Stimulated activated CD4-positive, alpha-beta T cell treated with anti-CD3 and anti-CD28 coated beads, Interleukin-12 subunit alpha, Interleukin-12 subunit beta, amount 100 ng/mL, for 4 hours (primary cell): ENCODE data around the gene FBXO33.

ENCODE experiments used
- DNase-seq: peaks from one replicate; pipeline ENCODE4 v3.0.0-alpha.2; 2020

Gene FBXO33

DNA sequence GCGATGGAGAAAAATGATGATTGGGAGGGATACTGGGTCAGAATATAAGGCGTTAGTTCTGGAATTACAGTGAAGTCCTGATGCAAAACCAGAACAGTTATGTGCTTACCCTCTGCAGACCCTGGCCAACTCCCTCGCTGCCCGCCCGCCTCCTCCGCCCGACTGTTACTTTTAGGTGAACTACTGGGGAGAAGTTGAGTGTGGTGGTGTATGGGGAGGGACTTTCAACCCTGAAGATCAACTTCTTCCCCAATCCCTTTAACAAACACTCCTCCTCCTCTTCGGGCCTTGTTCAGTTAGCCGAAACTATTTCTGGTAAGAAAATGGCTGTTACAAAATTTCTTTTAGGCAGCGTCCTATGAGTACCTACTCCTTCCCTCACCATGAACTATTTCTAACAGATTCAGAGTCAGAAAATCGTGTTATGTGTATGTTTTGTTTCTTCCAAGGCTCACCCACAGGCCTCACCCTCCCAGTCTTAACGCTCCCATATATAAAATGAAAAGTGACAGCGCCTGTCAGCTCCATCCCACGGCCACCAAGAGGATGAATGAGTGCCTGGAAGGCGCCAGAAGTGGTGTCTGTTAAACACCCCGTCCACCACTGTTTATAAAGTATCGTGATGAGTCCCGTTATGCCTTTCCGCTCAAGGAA, 1.3 kb downstream of the FBXO33 start:
- no peak for DNase-seq

DNA sequence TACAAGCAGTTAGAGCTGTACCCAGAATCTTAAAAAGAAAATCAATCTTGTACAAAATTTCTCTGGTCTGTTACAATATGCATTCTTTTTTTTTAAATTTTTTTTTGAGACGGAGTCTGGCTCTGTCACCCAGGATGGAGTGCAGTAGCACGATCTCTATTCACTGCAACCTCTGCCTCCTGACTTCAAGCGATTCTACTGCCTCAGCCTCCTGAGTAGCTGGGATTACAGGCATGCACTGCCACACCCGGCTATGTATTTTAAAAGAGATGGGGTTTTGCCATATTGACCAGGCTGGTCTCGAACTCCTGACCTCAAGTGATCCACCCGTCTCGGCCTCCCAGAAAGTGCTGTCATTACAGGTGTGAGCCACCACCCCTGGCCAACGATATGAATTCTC, 4.1 kb downstream of the FBXO33 start:
- no peak for DNase-seq

DNA sequence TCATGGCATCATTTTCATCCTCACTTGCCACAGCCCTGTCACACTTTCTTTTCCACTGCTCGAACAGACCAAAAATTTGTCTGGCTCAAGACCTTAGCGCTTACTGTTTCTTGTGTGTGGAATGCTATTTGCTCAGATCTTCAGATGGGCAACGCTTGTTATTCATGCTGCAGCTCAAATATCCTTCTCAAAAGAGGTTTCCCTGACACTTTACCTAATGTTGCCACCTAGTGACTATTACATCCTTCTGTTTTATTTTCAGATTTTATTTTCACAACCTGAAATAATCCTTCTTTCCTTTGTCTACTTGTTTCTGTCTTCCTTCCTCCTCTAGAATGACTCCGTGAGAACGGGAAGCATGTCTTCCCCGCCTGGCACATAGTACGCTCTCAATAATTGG, 5.6 kb downstream of the FBXO33 start:
- DNase-seq: no peak

DNA sequence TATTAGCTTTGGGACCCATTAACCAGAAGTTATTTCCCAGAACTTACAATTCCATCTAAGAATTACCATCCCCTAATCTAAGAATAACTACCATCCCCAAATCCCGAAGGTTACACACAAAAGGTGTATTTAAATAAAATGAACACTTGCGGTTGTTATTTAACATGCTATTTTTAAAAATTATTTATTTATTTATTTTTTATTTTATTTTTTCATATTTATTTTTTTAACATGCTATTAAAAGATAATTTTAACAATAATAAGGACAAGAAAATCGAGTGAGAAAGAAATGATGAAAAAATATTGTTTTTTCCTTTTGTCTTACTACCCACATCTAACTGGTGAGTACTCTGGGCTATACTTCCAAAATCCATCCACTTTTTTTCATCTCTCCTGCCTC, 6.3 kb downstream of the FBXO33 start:
- DNase-seq: no peak

DNA sequence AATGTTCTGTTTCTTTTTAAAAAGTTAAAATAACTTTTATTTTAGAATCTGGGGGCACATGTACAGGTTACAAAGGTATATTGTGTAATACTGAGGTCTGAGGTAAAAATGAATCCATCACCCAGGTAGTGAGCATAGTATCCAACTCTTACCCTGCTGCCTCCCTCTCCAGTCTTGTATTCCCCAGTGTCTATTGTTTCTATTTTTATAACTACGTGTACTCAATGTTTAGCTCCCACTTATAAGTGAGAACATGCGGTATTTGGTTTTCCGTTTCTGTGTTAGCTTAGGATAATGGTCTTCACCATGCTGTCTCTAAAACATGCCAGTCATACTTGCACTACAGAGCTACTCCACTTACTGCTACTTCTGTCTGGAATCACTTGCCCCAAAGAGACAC, 8.4 kb downstream of the FBXO33 start:
- no peak for DNase-seq

DNA sequence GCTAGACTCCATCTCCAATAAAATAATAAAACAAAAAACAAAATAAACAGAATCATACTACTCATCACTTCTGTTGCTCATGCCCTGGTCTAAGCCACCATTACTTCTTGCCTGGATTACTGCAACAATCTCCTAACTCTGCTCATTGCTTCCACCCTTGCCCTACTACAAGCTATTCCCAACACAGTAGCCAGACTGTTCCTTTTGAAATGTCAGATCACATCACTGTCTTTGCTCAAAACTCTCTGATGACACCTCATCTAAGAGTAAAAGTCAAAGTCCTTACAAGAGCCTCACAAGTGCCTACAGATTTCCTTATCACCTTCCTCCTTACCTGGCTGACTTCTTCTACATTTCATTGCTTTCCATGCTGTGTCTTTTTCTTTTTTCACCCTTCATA, 10.0 kb downstream of the FBXO33 start:
- DNase-seq: no peak

DNA sequence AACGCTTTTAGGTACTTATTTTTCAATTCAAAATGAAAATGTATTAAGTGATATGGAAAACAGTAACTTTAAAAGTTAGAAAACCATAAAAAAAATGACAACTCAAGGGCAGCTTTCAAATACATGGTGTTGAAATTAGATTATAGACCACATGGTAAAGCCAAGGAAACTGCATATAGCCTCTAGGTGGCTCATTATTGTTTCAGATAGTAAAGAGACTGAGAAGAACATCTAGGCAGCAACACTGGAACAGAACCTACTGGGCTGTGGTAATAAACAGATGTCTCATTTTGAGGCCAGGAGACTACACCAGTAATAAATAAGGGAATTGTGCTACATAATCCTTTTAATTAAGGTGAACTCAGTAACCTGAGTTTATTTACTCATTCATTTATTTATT, 13.0 kb downstream of the FBXO33 start:
- no peak for DNase-seq

DNA sequence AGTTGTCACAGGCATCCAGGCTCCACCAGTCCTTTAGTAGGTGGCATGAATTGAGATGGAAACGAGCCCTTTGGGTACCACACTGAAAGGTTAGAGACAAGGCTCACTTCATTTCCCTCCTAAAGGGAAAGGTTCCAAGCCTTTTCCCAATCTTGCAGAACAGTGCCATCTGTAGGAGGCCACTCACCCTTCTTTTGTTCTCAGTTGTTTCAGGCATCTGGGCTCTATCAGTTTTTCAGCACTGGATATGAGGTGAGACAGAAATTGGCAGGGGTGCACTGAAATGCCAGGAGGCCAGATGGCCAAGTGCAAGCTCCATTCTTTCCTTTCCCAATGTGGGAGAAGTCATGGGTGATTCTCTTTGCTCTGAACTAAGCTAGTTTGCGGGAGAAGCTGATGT, 15.2 kb downstream of the FBXO33 start:
- DNase-seq: no peak

DNA sequence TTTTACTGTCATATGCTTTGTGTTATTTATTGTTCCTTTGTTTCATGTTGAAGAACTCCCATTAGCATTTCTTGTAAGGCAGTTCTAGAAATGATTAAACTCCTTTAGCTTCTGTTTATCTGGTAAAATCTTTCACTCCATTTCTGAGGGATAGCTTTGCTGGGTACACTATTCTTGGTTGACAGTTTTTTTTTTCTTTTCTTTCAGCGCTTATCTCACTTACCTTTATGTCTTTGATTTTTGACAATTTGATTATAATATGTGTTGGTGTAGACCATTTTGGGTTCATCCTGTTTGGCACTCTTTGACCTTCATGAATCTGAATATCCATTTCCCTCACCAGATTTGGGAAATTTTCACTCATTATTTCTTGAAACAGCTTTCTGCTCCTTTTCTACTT, 16.2 kb downstream of the FBXO33 start:
- no peak for DNase-seq

DNA sequence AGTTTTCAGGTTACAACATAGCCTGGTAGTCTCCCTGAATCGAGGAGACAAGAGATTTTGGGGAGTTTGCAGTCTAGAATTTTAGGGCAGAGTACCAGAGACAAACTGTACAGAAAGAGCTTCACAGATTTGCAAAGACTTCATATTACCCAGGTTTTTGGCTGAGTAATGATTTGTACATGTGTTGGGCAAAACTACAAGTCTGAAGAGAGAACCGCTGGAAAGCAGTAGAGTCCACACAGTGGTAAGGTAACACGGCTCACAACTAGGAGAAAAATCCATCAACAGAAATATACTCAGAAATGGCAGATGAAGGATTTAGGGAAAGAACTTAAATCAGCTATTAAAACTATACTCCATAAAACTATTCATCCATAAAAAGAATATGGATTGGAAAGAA, 25.7 kb downstream of the FBXO33 start:
- DNase-seq: no peak

DNA sequence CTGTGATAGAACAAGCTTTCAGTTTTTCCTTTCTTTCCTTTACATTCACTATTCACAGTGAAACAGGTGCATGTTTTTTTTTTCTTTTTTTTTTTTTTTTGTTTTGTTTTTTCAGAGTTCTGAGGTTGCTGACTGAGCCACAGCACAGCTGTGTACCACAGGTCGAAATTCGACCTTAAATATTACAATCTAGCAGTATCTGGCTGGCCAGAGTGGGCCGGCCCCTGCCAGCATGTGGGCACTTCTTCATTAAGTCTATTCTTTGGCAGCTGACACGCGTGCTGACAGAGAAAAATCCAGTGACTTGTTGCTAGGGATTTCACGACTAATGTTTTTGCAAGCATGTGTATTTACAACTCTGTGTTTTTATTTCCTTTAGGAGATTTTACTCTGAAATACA, 33.9 kb downstream of the FBXO33 start:
- DNase-seq: no peak

DNA sequence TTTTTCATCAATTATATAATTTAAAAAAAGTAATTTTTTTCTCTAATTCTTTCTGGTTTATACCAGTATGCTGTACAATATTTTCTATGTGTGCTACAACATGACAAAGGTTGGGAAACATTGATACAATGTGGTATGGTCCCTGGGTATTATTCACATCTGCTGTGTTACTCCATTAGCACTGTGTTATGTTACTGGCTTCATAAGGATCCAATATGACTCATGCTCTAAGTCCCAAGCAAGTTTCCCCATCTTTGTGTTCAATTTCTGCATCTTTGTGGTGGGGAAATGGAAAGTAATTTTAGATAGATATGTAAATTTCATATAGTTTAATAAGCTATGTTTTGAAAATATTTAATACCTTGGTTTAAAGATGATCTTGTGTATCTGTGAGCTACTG, 35.8 kb downstream of the FBXO33 start:
- DNase-seq: no peak

DNA sequence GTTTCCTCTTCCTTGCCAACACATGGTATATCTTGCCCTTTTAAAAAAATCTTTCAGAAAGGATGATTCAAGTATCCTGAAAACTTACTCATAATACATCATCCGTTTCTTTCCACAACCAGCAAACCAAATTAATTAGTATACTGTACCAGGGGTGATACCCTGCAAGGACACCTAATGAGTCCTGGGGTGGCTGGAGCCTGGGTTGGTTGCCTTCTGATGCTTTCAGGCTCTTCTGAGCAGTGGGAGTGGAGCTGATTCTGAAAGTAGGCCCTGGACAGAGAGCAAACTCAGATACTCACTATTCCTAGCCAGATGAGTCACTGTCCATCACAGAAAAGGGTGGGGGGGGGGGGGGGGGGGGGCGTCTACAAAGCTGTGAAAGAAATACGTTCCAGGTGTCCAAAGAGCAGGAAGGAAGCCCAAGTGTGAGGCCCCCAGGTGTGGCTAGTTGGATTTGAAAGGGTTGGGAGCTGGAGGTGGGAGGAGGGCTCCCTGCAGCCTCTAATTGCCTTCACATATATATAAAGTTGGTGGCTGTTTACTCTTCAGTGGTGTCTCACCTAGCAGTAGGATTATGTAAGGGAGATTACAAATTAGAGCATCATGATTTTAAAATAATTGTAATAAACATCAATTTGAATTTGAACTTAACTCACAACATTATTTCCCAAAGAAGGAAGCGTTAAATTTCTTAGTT, 36.5 kb downstream of the FBXO33 start:
- DNase-seq: no peak

DNA sequence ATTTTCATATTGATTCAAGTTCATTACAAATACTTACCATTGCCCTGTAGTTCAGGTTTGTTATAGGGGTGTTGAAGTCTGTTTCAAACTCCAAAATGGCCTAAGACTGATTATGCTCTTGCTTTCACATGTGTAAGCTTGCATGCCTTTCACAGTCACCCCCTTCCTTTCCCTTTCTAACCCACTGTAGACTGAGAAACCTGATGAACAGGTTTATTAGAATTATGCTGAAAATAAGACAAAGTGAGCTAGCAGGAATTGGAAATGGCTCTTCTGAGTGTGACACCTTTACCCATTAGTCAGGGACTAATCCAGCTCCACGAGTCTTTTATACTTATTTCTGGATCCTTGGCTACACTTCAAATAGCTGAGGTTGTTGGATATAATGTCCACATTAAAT, 38.9 kb downstream of the FBXO33 start:
- DNase-seq: no peak

DNA sequence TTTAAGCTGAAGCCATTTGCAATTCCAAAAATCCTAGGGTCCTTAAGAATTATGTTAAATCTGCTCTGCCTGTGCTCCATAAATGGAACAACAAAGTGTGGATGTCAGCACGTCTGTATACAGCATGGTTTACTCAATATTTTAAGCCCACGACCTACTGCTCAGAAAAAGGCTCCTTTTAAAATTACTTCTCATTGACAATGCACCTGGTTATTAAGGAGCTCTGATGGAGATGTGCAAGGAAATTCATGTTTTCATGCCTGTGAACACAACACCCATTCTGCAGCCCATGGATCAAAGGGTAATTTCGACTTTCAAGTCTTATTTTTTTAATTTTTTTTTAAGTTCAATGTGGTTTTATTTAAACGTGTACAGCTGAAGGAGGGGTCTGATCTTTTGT, 48.1 kb downstream of the FBXO33 start:
- DNase-seq: no peak

DNA sequence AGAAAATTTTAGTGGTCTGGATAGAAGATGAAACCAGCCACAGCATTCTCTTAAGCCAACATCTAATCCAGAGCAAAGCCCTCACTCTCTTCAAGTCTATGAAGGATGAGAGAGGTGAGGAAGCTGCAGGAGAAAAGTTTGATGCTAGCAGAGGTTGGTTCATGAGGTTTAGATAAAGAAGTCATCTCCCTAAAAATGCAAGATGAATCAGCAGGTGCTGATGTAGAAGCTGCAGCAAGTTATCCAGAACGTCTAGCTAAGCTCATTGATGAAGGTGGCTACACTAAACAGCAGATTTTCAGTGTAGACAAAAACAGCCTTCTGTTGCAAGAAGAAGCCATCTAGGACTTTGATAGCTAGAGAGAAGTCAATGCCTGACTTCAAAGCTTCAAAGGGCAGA, 48.5 kb downstream of the FBXO33 start:
- DNase-seq: no peak

DNA sequence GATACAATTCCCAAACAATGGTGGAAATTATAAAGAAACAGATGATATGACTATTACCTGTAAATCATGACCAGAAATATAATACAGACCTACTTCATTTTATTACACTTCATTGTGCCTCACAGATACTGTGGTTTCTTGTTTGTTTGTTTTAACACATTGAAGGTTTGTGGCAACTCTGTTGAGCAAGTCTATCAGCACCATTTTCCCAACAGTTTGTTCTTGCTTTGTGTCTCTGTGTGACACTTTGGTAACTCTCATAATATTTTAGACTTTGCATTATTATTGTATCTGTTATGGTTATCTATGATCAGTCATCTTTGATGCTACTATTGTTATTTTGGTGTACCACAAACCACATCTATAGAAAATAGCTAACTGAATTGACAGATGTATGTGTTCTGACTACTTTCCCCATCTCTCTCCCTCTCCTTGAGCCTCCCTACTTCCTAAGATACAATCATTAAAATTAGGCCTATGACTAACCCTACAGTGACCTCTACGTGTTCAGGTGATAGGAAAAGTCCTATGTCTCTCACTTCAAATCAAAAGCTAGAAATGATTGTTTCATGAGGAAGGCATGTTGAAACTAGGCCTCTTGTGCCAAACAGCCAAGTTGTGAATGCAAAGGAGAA, 49.1 kb downstream of the FBXO33 start:
- no peak for DNase-seq

DNA sequence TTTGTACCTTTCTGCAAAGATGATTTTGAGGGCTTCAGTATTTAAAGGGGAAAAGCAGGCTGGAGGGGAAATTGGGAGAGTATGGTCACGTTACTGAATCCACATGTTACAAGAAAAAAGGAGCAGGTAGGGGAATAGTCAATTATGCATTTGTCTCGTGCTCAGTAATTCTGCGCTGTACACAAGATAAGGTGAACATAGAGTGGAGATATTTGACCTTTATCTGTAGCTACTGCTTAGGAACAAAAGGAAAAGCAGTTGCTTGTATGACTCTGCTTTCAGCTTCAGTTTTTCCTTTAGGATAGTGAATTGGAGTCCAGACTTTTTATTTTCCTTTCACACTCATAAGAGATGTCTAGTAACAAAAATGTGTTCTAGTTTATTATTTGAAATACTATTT, 49.8 kb downstream of the FBXO33 start:
- no peak for DNase-seq

DNA sequence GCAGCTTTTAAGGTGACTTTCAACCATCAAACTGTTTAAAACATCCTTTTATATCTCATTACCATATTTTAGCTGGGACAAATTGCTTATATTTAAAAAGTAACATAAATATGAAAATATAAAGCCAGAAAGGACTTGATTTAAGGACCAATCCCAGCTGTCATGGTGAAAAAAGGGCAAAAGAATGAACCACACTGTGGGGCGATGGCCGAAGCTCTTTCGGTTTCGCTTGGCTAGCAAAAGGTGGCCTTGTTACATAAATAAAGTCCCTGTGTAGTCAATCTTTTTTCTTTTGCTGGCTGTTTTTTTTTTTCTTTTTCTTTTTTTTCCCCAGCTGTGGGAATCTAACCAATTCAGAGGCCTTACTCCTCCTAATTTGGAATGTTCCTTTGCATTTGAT, 50.9 kb downstream of the FBXO33 start:
- no peak for DNase-seq

DNA sequence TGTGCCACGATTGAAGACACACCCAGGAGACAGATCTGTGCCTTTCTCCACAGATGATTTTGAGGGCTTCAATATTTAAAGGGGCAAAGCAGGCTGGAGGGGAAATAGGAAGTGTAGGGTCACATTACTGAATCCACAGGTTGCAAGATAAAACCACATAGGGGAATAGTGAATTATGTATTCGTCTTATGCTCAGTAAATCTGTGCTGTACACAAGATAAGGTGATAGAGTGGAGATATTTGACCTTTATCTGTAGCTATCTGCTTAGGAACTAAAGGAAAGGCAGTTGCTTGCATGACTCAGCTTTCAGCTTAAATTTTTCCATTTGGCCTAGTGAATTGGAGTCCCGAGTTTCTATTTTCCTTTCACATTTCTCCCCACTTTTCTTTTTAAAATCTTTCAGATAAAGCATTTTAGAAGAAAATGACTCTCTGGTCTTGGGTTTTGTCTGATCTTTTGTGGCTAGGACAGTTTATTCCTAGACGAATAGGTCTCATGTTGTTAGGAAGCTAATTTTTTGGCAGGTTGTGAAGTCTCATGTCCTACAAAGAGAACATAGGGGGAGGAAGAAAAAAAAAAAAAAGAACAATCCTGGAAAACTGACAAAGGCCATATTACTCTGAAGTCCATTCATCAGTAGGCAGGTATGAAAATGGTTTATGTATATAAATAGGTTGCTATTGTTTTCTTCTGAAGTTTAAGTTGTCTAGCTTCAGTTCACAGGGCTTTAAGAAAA, 55.4 kb downstream of the FBXO33 start:
- DNase-seq: no peak

DNA sequence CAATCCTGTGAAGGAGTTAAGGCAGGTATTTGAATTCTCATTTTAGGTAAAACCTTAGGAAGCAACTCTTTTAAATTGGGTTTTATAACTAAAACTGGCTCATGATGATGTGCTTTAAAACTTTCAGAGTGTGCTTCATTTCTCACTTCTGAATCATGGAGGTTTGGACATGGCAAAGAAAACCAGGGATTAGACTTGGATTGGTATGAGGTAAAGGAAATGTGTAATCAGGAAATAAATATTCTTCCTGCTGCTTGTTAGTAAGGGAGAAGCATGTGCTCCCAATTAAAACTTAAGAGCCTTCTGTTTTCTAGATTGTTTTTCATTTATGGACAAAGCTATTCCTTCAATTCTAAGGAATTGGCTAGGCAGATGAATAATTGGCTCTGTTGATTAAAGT, 57.4 kb downstream of the FBXO33 start:
- DNase-seq: no peak

DNA sequence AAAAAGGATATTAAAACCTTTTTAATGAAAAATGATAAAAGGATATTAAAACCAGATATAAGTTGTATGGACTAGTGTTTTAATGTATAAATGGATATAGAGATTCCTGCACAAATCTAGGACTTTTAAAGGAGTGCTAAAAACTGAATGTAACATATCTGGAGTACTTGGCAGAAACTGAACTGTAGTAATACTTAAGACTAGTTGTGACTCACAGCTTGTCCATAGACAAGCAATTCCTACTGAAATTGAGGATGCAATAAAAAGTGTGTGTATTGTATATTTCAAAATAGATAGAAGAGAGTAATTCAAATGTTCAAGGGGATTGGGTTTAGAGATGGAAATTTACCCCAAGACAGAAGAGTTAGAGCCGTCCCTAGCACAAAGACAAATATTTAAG, 59.6 kb downstream of the FBXO33 start:
- no peak for DNase-seq

DNA sequence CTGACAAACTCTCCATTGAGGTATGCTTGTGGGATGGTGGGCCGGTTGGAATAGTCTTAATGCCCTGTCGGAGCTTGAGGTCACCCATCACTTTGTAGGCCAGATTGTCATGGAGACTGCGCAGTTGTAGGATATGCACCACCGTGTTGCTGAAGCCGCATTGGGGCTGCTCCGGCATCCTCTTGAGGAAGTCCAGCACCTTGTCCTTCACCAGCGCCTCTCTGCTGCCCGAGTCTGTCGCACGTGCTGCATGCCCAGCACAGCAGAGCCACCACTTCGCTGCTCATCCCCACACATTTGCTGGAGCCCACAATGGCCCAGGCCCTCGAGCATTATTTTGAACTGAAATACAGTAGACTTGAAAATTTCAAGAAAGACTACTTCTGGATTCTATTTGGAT, 61.8 kb downstream of the FBXO33 start:
- no peak for DNase-seq

DNA sequence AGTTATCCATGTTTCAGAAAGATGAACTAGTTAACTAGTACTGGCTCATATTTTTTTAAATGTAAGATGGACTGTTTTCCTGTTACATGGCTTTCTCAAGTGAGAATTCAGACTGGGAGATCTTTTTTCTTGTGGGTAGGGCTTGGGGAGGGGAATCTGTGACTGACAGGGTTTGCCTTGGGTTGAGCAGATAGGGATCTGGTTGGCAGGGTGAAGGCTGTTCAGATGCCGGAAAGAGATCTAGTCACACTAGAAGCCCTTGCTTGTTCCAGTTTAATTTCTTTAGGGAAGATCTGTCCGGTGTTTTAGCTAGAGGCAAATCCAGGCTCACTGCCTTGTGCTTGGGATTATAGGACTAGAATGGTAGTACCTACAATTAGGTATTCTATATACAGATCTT, 63.2 kb downstream of the FBXO33 start:
- no peak for DNase-seq
